Glutamatergic neuron (in vitro differentiated cells): Measurements from ENCODE around the gene F10. TPM values are rescaled to one million over a fixed set of nuclear protein-coding genes. Genes with fewer than 3 reads are reported as not detected.
A peak's percentile ranks its signal among the peaks of the same experiment; 100 is the strongest.

Experiments
- DNase-seq: peaks from one replicate; pipeline ENCODE4 v3.0.0; 2022
- H3K27ac Mint-ChIP-seq: one replicate; pipeline ENCODE4 v1.8.0; 2020; ENCODE audit warnings: mild to moderate bottlenecking, mixed read lengths, inconsistent platforms; ENCODE audit not compliant: unreplicated experiment
- H3K27me3 Mint-ChIP-seq: one replicate; pipeline ENCODE4 v1.8.0; 2020; ENCODE audit warnings: mild to moderate bottlenecking, moderate library complexity, mixed read lengths, inconsistent platforms; ENCODE audit not compliant: unreplicated experiment
- H3K36me3 Mint-ChIP-seq: one replicate; pipeline ENCODE4 v1.8.0; 2020; ENCODE audit warnings: mild to moderate bottlenecking, mixed read lengths, inconsistent platforms; ENCODE audit not compliant: unreplicated experiment
- H3K4me1 Mint-ChIP-seq: one replicate; pipeline ENCODE4 v1.8.0; 2020; ENCODE audit warnings: mild to moderate bottlenecking, low read depth, mixed read lengths, inconsistent platforms; ENCODE audit not compliant: unreplicated experiment
- H3K4me3 Mint-ChIP-seq: one replicate; pipeline ENCODE4 v1.8.0; 2020; ENCODE audit warnings: mild to moderate bottlenecking, mixed read lengths, inconsistent platforms; ENCODE audit not compliant: unreplicated experiment
- H3K9me3 Mint-ChIP-seq: one replicate; pipeline ENCODE4 v1.8.0; 2020; ENCODE audit warnings: mild to moderate bottlenecking, moderate library complexity, mixed read lengths, inconsistent platforms; ENCODE audit not compliant: unreplicated experiment
- CTCF ChIP-seq: fragments of 200-600 bp; sonication (generic); IDR thresholded peaks from one replicate; pipeline ENCODE4 v1.5.0; 2021; ENCODE audit not compliant: partially characterized antibody, unreplicated experiment
- total RNA-seq: library from RNA; stranded (reverse); fragmentation: NEBNext Ultra II Directional; extraction: Animal tissue kit (Norgen Biotek cat#: 25700); gene quantifications from one replicate; pipeline ENCODE4 v1.2.1, GENCODE V29; 2021; ENCODE audit not compliant: unreplicated experiment

Gene F10
- total RNA-seq, 1 donor from 2014 or later = 0.74 TPM

GRCh38 chr13:113170511-113170910 is 47.9 kb downstream of the F10 start:
- no peak overlapping the region for H3K27ac Mint-ChIP-seq
- H3K4me1 Mint-ChIP-seq = peaks cover 1% of the 10 kb centered on the region
- peaks cover 5% of the 10 kb centered on the region for H3K27me3 Mint-ChIP-seq
- H3K4me3 Mint-ChIP-seq = no peak overlapping the region
- H3K9me3 Mint-ChIP-seq = no peaks in the 10 kb centered on the region
- no peaks in the 10 kb centered on the region for H3K36me3 Mint-ChIP-seq
- DNase-seq = no peak
- no peak for TF ChIP-seq CTCF

- no peak for DNase-seq
- peaks cover 7% of the 10 kb centered on the region for H3K27me3 Mint-ChIP-seq
- no peaks in the 10 kb centered on the region for H3K9me3 Mint-ChIP-seq
- TF ChIP-seq CTCF = no peak
- no peak overlapping the region for H3K27ac Mint-ChIP-seq
- no peak overlapping the region for H3K4me3 Mint-ChIP-seq
- peaks cover 1% of the 10 kb centered on the region for H3K4me1 Mint-ChIP-seq
- H3K36me3 Mint-ChIP-seq = no peaks in the 10 kb centered on the region
These were observed 48.9 kb downstream of the F10 start for GRCh38 chr13:113171250-113172125.

- H3K4me3 Mint-ChIP-seq = no peak overlapping the region
- H3K27ac Mint-ChIP-seq = no peak overlapping the region
- DNase-seq = no peak
- H3K9me3 Mint-ChIP-seq = no peaks in the 10 kb centered on the region
- no peaks in the 10 kb centered on the region for H3K36me3 Mint-ChIP-seq
- H3K27me3 Mint-ChIP-seq = peaks cover 7% of the 10 kb centered on the region
- H3K4me1 Mint-ChIP-seq = peaks cover 1% of the 10 kb centered on the region
- TF ChIP-seq CTCF = no peak
These were observed 49.9 kb downstream of the F10 start for GRCh38 chr13:113172419-113172926.

GRCh38 chr13:113176280-113176679 is 53.7 kb downstream of the F10 start:
- peaks cover 2% of the 10 kb centered on the region for H3K4me1 Mint-ChIP-seq
- DNase-seq = no peak
- peaks cover 3% of the 10 kb centered on the region for H3K27me3 Mint-ChIP-seq
- TF ChIP-seq CTCF = no peak
- no peaks in the 10 kb centered on the region for H3K36me3 Mint-ChIP-seq
- no peak overlapping the region for H3K4me3 Mint-ChIP-seq
- H3K9me3 Mint-ChIP-seq = no peaks in the 10 kb centered on the region
- peak overlapping the region; percentile 2 for H3K27ac Mint-ChIP-seq

GRCh38 chr13:113176822-113177221 is 54.2 kb downstream of the F10 start:
- no peak for DNase-seq
- Mint-ChIP-seq H3K27ac (no peak overlapping the region), H3K4me1 (peaks cover 2% of the 10 kb centered on the region), H3K27me3 (peaks cover 2% of the 10 kb centered on the region), H3K4me3 (no peak overlapping the region), H3K36me3 (no peaks in the 10 kb centered on the region), H3K9me3 (no peaks in the 10 kb centered on the region)
- no peak for TF ChIP-seq CTCF
